CD14-positive monocyte (primary cell): Measurements from ENCODE around the gene KHDC1L. TPM values are rescaled to one million over a fixed set of nuclear protein-coding genes. Genes with fewer than 3 reads are reported as not detected.
A peak's percentile ranks its signal among the peaks of the same experiment; 100 is the strongest.
"Not testable (repeated sequence)": the region's sequence is repeated elsewhere in the genome, so short reads cannot be mapped to it uniquely, and the experiment has no call there.

Experiments
- DNase-seq, 3 donors: peaks; one replicate each; pipeline ENCODE4 v3.0.0-alpha.2; 2011 to 2022
- H2AFZ ChIP-seq: 2 replicates; pipeline ENCODE4 v1.6.0; 2012; ENCODE audit warnings: mild to moderate bottlenecking, low read depth, low read length, inconsistent platforms; ENCODE audit not compliant: insufficient read depth, poor library complexity, severe bottlenecking
- H3K27ac ChIP-seq, 2 donors: 1 replicate in 1 of 2; 2 replicates in 1 of 2; pipeline ENCODE4 v1.5.1; 2012 to 2013; ENCODE audit warnings: low read length in 2 of 2, control low read depth in 1 of 2, inconsistent platforms in 1 of 2, low read depth in 1 of 2, mild to moderate bottlenecking in 1 of 2
- H3K27me3 ChIP-seq, 2 donors: one replicate each; pipeline versions ENCODE4 v1.6.0 to v1.6.1; 2011 to 2013; ENCODE audit warnings: low read length in 2 of 2; ENCODE audit not compliant: control insufficient read depth in 2 of 2, insufficient read depth in 2 of 2
- H3K36me3 ChIP-seq, 2 donors: replicated peaks in 1 of 2; 1 replicate in 1 of 2; 2 replicates in 1 of 2; pipeline versions ENCODE4 v1.5.1 to v1.6.1; 2012 to 2013; ENCODE audit warnings: low read length in 2 of 2, control low read depth in 1 of 2, inconsistent platforms in 1 of 2, mild to moderate bottlenecking in 1 of 2; ENCODE audit not compliant: insufficient read depth in 2 of 2, control insufficient read depth in 1 of 2
- H3K4me1 ChIP-seq, 2 donors: 1 replicate in 1 of 2; 2 replicates in 1 of 2; pipeline versions ENCODE4 v1.5.1 to v1.6.1; 2012 to 2013; ENCODE audit warnings: low read length in 2 of 2, control low read depth in 1 of 2, inconsistent platforms in 1 of 2, mild to moderate bottlenecking in 1 of 2, moderate library complexity in 1 of 2; ENCODE audit not compliant: insufficient read depth in 2 of 2, control insufficient read depth in 1 of 2
- H3K4me2 ChIP-seq: replicated peaks from 2 replicates; pipeline ENCODE3; 2012; ENCODE audit warnings: low read length, moderate library complexity, mild to moderate bottlenecking; ENCODE audit not compliant: poor library complexity, severe bottlenecking; ENCODE audit errors: extremely low read depth
- H3K4me3 ChIP-seq, 3 experiments: fragments of 200-600 bp in 1 of 3; sonication (generic) in 1 of 3; replicated peaks in 1 of 3; 1 replicate in 2 of 3; 2 replicates in 1 of 3; pipeline ENCODE4 v1.5.1; 2011 to 2013; ENCODE audit warnings: low read length in 3 of 3, mild to moderate bottlenecking in 3 of 3, control low read depth in 2 of 3, low read depth in 2 of 3, inconsistent platforms in 1 of 3, moderate library complexity in 1 of 3
- H3K79me2 ChIP-seq: 2 replicates; pipeline ENCODE4 v1.6.0; 2012; ENCODE audit warnings: mild to moderate bottlenecking, control low read depth, inconsistent platforms, low read length, moderate library complexity; ENCODE audit not compliant: insufficient read depth
- H3K9ac ChIP-seq: 2 replicates; pipeline ENCODE4 v1.6.0; 2017; ENCODE audit warnings: low read length, mild to moderate bottlenecking; ENCODE audit not compliant: insufficient read depth, poor library complexity, severe bottlenecking
- H3K9me3 ChIP-seq, 2 donors: replicated peaks in 1 of 2; 1 replicate in 1 of 2; 2 replicates in 1 of 2; pipeline versions ENCODE4 v1.5.1 to v1.6.1; 2012 to 2013; ENCODE audit warnings: low read length in 2 of 2, control low read depth in 1 of 2; ENCODE audit not compliant: control insufficient read depth in 1 of 2, insufficient read depth in 1 of 2
- H4K20me1 ChIP-seq: 2 replicates; pipeline ENCODE4 v1.6.0; 2012; ENCODE audit warnings: mild to moderate bottlenecking, low read length, control low read depth, moderate library complexity; ENCODE audit not compliant: insufficient read depth
- H3K27ac Mint-ChIP-seq, 7 donors: one replicate each; pipeline ENCODE4 v1.8.0; 2020; ENCODE audit warnings: mild to moderate bottlenecking in 7 of 7, mixed read lengths in 7 of 7, moderate library complexity in 6 of 7, inconsistent platforms in 2 of 7
- H3K27me3 Mint-ChIP-seq, 3 donors: one replicate each; pipeline ENCODE4 v1.8.0; 2021 to 2022; ENCODE audit warnings: low read depth in 3 of 3, mild to moderate bottlenecking in 3 of 3, mixed read lengths in 3 of 3, moderate library complexity in 3 of 3, inconsistent platforms in 1 of 3
- H3K36me3 Mint-ChIP-seq, 2 donors: one replicate each; pipeline ENCODE4 v1.8.0; 2020; ENCODE audit warnings: mixed read lengths in 2 of 2, inconsistent platforms in 1 of 2, mild to moderate bottlenecking in 1 of 2
- H3K4me1 Mint-ChIP-seq: one replicate; pipeline ENCODE4 v1.8.0; 2020; ENCODE audit warnings: mild to moderate bottlenecking, mixed read lengths
- H3K4me3 Mint-ChIP-seq, 2 donors: one replicate each; pipeline ENCODE4 v1.8.0; 2020; ENCODE audit warnings: mild to moderate bottlenecking in 2 of 2, mixed read lengths in 2 of 2, moderate library complexity in 1 of 2
- H3K9me3 Mint-ChIP-seq, 7 donors: one replicate each; pipeline ENCODE4 v1.8.0; 2020 to 2022; ENCODE audit warnings: mixed read lengths in 7 of 7, mild to moderate bottlenecking in 6 of 7, moderate library complexity in 6 of 7, inconsistent platforms in 2 of 7
- WGBS: methylation state at CpG from one replicate; pipeline ENCODE4 v1.1.5; 2013; ENCODE audit warnings: missing lambda C conversion rate; ENCODE audit not compliant: insufficient coverage; 5-methylcytosine and 5-hydroxymethylcytosine counted together
- intact Hi-C, 2 donors: fragments of 100-400 bp; cut with micrococcal nuclease; formaldehyde crosslinking; loops; one replicate each; pipeline versions ENCODE4 v1.15.0 to v1.15.1; 2023
- polyA plus RNA-seq, 3 donors: library from polyadenylated mRNA; depleted of rRNA in 1 of 3; unstranded in 2 of 3; stranded (reverse) in 1 of 3; fragments of 300-500 nt in 2 of 3; fragments of >200 nt in 1 of 3; fragmentation: Illumina TruSeq in 2 of 3; gene quantifications; 1 replicate in 2 of 3; 2 replicates in 1 of 3; pipeline ENCODE4 v1.2.3, GENCODE V29; 2012 to 2021
- TF ChIP-seq, protein P1 (sequence below): fragments of 200-600 bp; IDR thresholded peaks from one replicate; pipeline ENCODE4 v1.8.0; 2022; ENCODE audit warnings: antibody characterized with exemption, mild to moderate bottlenecking

Gene KHDC1L
- polyA plus RNA-seq, 3 donors = not detected

DNA sequence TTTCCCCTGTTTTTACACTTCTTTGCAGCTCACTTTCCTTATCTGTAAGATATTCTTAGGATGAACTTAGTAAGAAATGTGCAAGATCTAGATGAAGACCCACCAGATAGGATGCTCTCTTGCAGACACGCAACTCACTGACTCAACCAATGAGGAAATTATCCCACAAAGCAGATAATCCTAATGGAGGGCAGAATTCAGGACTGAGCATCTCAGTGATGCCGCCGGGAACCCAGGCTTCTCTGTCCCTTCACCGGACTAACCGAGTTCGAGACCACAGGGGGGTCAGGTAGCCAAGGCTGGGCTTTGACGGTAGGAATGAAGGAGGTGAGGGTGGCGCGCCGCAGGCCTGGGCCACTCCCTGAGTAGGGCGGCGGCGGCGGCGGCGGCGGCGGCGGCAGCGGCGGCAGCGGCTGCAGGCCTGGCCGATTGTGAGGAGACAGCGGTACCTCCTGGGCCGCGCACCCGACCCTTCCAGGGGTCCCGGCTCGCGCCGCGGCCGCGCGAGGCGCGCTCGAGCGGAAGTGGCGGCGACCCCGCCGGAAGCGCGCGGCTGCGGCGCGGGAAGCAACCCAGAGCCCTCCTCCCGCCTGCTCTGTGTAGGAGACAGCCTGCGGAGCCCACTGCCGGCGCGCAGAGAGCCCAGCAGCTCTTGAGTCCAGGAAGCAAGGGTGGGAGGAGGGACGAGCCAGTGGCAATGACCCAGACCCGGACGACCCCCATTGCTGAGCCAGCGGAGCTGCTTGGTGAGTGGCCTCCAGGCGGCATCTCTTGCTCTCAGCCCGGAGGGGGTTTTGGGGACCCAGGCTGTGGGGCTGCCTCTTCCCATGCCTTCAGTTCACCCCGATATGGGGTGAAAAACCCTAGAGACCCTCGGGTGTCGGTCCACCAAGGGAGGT is 37.6 kb upstream of the KHDC1L start, which contains the start of gene KHDC1:
TSS of gene KHDC1 (minus strand) at position 526 of the 899 bp plus-strand sequence. CDS start 20,679 bp downstream, outside the sequence.
- H3K27me3 ChIP-seq = no peaks in the 10 kb centered on the region
- Mint-ChIP-seq H3K36me3 (peaks cover 0 to 1% of the 10 kb centered on the region in 2 donors), H3K27me3 (peaks cover 0 to 3% (median 0%) of the 10 kb centered on the region in 3 donors), H3K4me1 (peaks cover 16% of the 10 kb centered on the region), H3K4me3 (peak within 1 kb of the TSS; percentile 79 to 91), H3K9me3 (peaks cover 0 to 2% (median 0%) of the 10 kb centered on the region in 7 donors), H3K27ac (peak within 1 kb of the TSS in 1 of 7 donors; percentile 15)
- TF ChIP-seq, protein P1, sequence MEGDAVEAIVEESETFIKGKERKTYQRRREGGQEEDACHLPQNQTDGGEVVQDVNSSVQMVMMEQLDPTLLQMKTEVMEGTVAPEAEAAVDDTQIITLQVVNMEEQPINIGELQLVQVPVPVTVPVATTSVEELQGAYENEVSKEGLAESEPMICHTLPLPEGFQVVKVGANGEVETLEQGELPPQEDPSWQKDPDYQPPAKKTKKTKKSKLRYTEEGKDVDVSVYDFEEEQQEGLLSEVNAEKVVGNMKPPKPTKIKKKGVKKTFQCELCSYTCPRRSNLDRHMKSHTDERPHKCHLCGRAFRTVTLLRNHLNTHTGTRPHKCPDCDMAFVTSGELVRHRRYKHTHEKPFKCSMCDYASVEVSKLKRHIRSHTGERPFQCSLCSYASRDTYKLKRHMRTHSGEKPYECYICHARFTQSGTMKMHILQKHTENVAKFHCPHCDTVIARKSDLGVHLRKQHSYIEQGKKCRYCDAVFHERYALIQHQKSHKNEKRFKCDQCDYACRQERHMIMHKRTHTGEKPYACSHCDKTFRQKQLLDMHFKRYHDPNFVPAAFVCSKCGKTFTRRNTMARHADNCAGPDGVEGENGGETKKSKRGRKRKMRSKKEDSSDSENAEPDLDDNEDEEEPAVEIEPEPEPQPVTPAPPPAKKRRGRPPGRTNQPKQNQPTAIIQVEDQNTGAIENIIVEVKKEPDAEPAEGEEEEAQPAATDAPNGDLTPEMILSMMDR = no peak
- H4K20me1 ChIP-seq = no peaks in the 10 kb centered on the region
- peak in 1 of 3 donors; percentile 7 for DNase-seq
- intact Hi-C loops = no loop called here
- H3K36me3 ChIP-seq = no peaks in the 10 kb centered on the region
- H3K9me3 ChIP-seq = no peaks in the 10 kb centered on the region
- H3K79me2 ChIP-seq = no peaks in the 10 kb centered on the region
- H3K4me2 ChIP-seq = peak within 1 kb of the TSS; percentile 79
- peak within 1 kb of the TSS; percentile 87 for H2AFZ ChIP-seq
- peaks cover 8 to 9% of the 10 kb centered on the region in 2 donors for H3K4me1 ChIP-seq
- peak within 1 kb of the TSS; percentile 72 for H3K9ac ChIP-seq
- H3K27ac ChIP-seq = peak within 1 kb of the TSS in 1 of 2 donors; percentile 14
- WGBS = under 1% methylated on average over 52 of the region's 63 CpGs
- peak within 1 kb of the TSS; percentile 57 to 96 (median 79) for H3K4me3 ChIP-seq

DNA sequence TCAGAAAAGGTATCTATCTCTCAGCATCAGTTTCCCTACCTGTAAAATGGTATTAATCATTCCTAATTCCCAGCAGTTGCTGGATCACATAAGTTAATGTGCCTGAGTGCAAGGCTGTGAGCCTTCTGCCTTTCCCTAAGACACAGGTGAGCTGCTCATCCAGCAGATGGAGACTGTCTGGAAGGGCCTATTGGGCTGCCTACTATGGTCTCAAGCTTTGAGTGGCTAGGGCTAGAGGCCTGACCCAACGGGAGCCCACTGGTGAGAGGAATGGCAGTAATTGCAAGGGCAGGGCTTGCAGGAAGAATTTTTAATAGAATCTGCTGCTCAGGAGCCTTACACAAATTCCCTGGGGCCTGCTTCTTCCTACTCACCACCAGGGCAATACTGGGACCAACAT is 33.4 kb upstream of the KHDC1L start:
- Histone ChIP-seq H3K27me3 (no peaks in the 10 kb centered on the region), H3K79me2 (no peaks in the 10 kb centered on the region), H3K36me3 (no peaks in the 10 kb centered on the region), H3K4me2 (no peak overlapping the region), H3K9me3 (no peaks in the 10 kb centered on the region), H4K20me1 (no peaks in the 10 kb centered on the region), H3K27ac (no peak overlapping the region), H2AFZ (no peak overlapping the region), H3K4me3 (no peak overlapping the region), H3K4me1 (peaks cover 7 to 8% of the 10 kb centered on the region in 2 donors), H3K9ac (no peak overlapping the region)
- DNase-seq = no peak
- intact Hi-C loops = no loop called here
- Mint-ChIP-seq H3K4me3 (no peak overlapping the region), H3K9me3 (no peaks in the 10 kb centered on the region), H3K27ac (no peak overlapping the region), H3K36me3 (no peaks in the 10 kb centered on the region), H3K4me1 (peaks cover 12% of the 10 kb centered on the region), H3K27me3 (peaks cover 0 to 3% (median 0%) of the 10 kb centered on the region in 3 donors)
- WGBS = no CpG with 5 or more reads among the region's 1 CpG
- TF ChIP-seq, protein P1 = no peak

DNA sequence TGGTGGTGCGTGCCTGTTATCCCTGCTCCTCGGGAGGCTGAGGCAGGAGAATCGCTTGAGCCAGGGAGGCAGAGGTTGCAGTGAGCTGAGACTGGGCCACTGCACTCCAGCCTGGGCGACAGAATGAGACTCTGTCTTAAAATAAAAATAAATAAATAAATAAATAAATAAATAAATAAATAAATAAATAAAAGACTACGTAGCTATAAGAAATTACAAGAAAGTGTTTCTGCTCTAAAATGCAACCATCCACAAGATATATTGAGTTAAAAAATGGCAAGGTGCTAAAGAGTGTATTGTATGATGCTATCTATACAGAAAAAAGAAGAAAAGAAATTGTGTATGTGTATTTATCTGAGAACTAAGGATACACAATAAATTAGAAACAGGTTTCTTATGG is 29.0 kb upstream of the KHDC1L start:
- intact Hi-C loops, H3K36me3 Mint-ChIP-seq, H3K27me3 Mint-ChIP-seq, H3K4me3 Mint-ChIP-seq, H3K4me1 ChIP-seq, H3K4me1 Mint-ChIP-seq, H3K9me3 Mint-ChIP-seq, H3K9ac ChIP-seq, H4K20me1 ChIP-seq, H3K4me2 ChIP-seq, H3K4me3 ChIP-seq, H3K79me2 ChIP-seq, H3K27ac Mint-ChIP-seq, H3K36me3 ChIP-seq, DNase-seq, H3K27ac ChIP-seq, H3K9me3 ChIP-seq, H2AFZ ChIP-seq, H3K27me3 ChIP-seq: not testable (repeated sequence)
- WGBS = no CpG with 5 or more reads among the region's 5 CpGs
